ENCODE measurements around the gene FSTL4. TPM values are rescaled to one million over a fixed set of nuclear protein-coding genes. Genes with fewer than 3 reads are reported as not detected.
"Not testable (repeated sequence)": the region's sequence is repeated elsewhere in the genome, so short reads cannot be mapped to it uniquely, and the experiment has no call there.

Gene FSTL4
- total RNA-seq, 4 donors from 2014 or later: 0.33 to 0.78 (median 0.34) TPM; not detected in 1

DNA sequence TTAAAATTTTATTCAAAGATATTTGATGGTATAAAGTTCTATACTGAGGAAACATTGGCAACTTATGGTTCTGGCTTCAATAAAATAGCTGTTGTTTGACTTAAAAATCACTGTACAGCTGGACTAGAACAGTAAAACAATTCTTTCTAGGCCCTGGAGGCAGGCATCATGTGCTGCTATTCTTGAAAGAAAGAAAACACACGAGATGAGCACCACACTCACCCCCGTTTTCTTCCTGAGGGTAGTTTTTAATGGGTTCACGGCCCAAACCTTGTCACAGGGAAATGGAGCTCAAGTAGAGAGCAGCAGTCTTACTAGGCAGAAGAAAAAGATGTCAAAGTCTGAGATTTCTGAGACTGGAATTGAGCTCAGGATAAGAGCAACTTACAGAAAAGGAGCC lies 68.0 kb downstream of the FSTL4 start:
- H3K36me3 ChIP-seq: no peaks in the 10 kb centered on the region
- H3K9me3 ChIP-seq: no peaks in the 10 kb centered on the region
- H3K27me3 ChIP-seq: peaks cover 0 to 6% (median 0%) of the 10 kb centered on the region in 4 donors
- TF ChIP-seq, protein P1, sequence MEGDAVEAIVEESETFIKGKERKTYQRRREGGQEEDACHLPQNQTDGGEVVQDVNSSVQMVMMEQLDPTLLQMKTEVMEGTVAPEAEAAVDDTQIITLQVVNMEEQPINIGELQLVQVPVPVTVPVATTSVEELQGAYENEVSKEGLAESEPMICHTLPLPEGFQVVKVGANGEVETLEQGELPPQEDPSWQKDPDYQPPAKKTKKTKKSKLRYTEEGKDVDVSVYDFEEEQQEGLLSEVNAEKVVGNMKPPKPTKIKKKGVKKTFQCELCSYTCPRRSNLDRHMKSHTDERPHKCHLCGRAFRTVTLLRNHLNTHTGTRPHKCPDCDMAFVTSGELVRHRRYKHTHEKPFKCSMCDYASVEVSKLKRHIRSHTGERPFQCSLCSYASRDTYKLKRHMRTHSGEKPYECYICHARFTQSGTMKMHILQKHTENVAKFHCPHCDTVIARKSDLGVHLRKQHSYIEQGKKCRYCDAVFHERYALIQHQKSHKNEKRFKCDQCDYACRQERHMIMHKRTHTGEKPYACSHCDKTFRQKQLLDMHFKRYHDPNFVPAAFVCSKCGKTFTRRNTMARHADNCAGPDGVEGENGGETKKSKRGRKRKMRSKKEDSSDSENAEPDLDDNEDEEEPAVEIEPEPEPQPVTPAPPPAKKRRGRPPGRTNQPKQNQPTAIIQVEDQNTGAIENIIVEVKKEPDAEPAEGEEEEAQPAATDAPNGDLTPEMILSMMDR (IDR thresholded peaks at IDR 0.05): no peak
- TF ChIP-seq EP300 (IDR thresholded peaks at IDR 0.05) (no peak), POLR2A (IDR thresholded peaks at IDR 0.05; ENCODE audit: low read depth) (no peak), POLR2AphosphoS5 (IDR thresholded peaks at IDR 0.05) (no peak)
- DNase-seq (ENCODE audit: extremely low spot score): no peak
- WGBS: 69% methylated on average over 3 of the region's 3 CpGs
- H3K4me1 ChIP-seq: no peaks in the 10 kb centered on the region
- H3K4me3 ChIP-seq: no peak overlapping the region
- intact Hi-C loops (cut with DNase I): no loop called here
- no peak overlapping the region for H3K27ac ChIP-seq (replicated peaks in 1 of 4)

DNA sequence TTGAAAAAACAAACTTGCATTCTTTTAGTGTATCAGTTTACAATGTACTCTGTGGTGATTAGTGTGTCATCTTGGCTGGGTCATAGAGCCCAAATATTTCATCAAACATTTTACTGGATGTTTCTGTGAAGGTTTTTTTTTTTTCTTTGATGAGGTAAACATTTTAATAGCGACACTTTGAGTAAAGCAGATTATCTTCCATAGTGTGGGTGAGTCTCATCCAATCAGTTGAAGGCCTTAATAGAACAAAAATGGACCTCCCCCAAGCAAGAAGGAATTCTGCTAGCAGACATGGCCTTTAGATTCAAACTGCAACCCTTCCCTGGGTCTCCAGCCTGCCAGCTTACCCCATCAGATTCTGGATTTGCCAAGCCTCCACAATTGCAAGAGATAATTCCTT lies 72.5 kb downstream of the FSTL4 start:
- H3K4me1 ChIP-seq: no peaks in the 10 kb centered on the region
- H3K27ac ChIP-seq (replicated peaks in 1 of 4): no peak overlapping the region
- no peaks in the 10 kb centered on the region for H3K9me3 ChIP-seq
- 88% methylated on average over 1 of the region's 1 CpG for WGBS
- no peak for TF ChIP-seq EP300 (IDR thresholded peaks at IDR 0.05)
- TF ChIP-seq, protein P1 (IDR thresholded peaks at IDR 0.05): no peak
- TF ChIP-seq POLR2A (IDR thresholded peaks at IDR 0.05; ENCODE audit: low read depth): no peak
- TF ChIP-seq POLR2AphosphoS5 (IDR thresholded peaks at IDR 0.05): no peak
- H3K4me3 ChIP-seq: no peak overlapping the region
- no peak for DNase-seq (ENCODE audit: extremely low spot score)
- intact Hi-C loops (cut with DNase I): no loop called here
- H3K36me3 ChIP-seq: no peaks in the 10 kb centered on the region
- peaks cover 0 to 6% (median 0%) of the 10 kb centered on the region in 4 donors for H3K27me3 ChIP-seq

DNA sequence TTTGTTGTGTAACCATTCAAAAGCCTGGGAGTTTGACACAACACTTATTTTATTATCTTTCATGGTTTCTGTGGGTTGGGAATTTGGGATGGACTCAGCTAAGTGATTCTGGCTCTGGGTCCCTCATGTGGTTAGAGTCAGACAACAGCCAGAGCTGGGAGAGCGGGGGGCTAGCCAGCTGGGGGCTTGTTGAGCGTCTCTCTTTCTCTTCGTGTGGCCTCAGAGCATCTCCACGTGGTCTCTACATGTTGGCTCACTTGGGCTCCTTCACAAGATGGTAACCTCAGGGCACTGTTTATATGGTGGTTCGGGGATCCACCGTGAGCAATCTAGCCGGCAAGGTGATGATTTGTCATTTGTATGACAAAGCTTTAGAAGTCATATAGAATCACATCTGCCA lies 73.6 kb downstream of the FSTL4 start:
- H3K9me3 ChIP-seq: no peaks in the 10 kb centered on the region
- H3K27ac ChIP-seq (replicated peaks in 1 of 4): no peak overlapping the region
- H3K4me3 ChIP-seq: no peak overlapping the region
- H3K27me3 ChIP-seq: peaks cover 0 to 6% (median 0%) of the 10 kb centered on the region in 4 donors
- WGBS: 84% methylated on average over 7 of the region's 7 CpGs
- TF ChIP-seq EP300 (IDR thresholded peaks at IDR 0.05): no peak
- intact Hi-C loops (cut with DNase I): no loop called here
- peak; percentile 57 for DNase-seq (ENCODE audit: extremely low spot score)
- H3K4me1 ChIP-seq: no peaks in the 10 kb centered on the region
- no peaks in the 10 kb centered on the region for H3K36me3 ChIP-seq

DNA sequence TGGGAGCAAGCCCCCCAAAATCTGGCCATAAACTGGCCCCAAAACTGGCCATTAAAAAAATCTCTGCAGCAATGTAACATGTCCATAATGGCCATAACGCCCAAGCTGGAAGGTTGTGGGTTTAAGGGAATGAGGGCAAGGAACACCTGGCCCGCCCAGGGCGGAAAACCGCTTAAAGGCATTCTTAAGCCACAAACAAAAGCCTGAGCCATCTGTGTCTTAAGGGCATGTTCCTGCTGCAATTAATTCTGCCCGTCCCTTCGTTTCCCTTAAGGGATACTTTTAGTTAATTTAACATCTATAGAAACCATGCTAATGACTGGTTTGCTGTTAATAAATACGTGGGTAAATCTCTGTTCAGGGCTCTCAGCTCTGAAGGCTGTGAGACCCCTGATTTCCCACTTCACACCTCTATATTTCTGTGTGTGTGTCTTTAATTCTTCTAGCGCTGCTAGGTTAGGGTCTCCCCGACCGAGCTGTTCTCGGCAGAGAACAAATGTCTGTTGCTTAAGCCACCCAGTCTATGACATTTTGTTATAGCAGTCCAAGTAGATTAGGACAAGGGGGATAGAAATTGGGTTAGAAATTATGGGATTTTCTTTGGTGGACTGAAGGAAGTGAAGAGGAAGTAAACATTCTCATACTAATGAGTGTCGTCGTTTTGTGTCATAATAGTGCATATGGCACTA lies 77.0 kb downstream of the FSTL4 start:
- DNase-seq (ENCODE audit: extremely low spot score); H3K27me3 ChIP-seq; H3K4me1 ChIP-seq; intact Hi-C loops (cut with DNase I); H3K4me3 ChIP-seq; H3K9me3 ChIP-seq; H3K36me3 ChIP-seq; H3K27ac ChIP-seq (replicated peaks in 1 of 4): not testable (repeated sequence)
- 84% methylated on average over 13 of the region's 13 CpGs for WGBS

DNA sequence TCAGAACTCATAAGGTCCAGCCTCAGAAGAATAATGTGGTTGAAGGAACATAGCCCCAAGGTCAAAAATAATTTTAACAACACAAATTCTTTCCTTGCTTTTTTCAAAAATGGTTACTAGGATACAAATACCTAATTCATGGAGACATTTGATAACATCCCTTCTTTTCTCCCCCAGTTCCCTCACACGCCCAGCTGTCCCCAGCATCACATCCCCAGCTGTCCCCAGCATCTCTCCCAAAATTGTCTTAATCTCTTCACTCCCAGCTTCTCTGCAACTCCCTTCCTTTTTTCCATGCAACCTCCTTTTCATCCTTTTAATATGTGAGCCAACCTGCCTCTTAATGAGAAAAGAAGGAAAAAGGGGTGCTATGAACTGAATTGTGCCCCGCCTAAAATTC lies 77.8 kb downstream of the FSTL4 start:
- H3K4me1 ChIP-seq: no peaks in the 10 kb centered on the region
- intact Hi-C loops (cut with DNase I): no loop called here
- H3K36me3 ChIP-seq: no peaks in the 10 kb centered on the region
- H3K27me3 ChIP-seq: no peaks in the 10 kb centered on the region
- 84% methylated on average over 2 of the region's 2 CpGs for WGBS
- H3K27ac ChIP-seq (replicated peaks in 1 of 4): no peak overlapping the region
- TF ChIP-seq EP300 (IDR thresholded peaks at IDR 0.05) (no peak), POLR2A (IDR thresholded peaks at IDR 0.05; ENCODE audit: low read depth) (no peak), POLR2AphosphoS5 (IDR thresholded peaks at IDR 0.05) (no peak)
- TF ChIP-seq, protein P1 (IDR thresholded peaks at IDR 0.05): no peak
- DNase-seq (ENCODE audit: extremely low spot score): peak; percentile 72
- no peaks in the 10 kb centered on the region for H3K9me3 ChIP-seq
- H3K4me3 ChIP-seq: no peak overlapping the region

DNA sequence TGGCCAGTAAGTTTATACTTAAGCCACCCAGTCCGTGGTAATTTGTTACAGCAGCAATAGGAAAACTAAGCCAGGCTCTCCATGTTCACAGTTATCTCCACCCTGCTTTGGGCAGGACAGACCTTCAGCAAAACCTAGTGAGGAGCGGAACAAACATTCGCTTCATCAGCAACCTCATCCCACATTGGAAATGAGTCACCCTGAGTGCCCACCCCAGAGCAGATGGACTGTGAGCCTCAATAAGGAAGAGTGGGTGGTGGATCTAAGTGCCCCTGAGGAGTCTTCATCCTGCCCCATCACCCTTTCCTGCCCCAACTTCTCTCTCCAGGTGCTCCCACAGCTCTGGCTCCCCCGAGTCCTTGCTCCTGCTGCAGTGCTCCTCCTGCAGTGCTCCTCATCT lies 78.8 kb downstream of the FSTL4 start:
- intact Hi-C loops (cut with DNase I): no loop called here
- H3K9me3 ChIP-seq: no peaks in the 10 kb centered on the region
- peak; percentile 83 for DNase-seq (ENCODE audit: extremely low spot score)
- no peak overlapping the region for H3K27ac ChIP-seq (replicated peaks in 1 of 4)
- H3K27me3 ChIP-seq: no peaks in the 10 kb centered on the region
- H3K4me3 ChIP-seq: no peak overlapping the region
- no peaks in the 10 kb centered on the region for H3K36me3 ChIP-seq
- WGBS: 92% methylated on average over 4 of the region's 4 CpGs
- TF ChIP-seq POLR2A (IDR thresholded peaks at IDR 0.05; ENCODE audit: low read depth) (no peak), EP300 (IDR thresholded peaks at IDR 0.05) (no peak), POLR2AphosphoS5 (IDR thresholded peaks at IDR 0.05) (no peak)
- TF ChIP-seq, protein P1 (IDR thresholded peaks at IDR 0.05): no peak
- H3K4me1 ChIP-seq: no peaks in the 10 kb centered on the region
